NCI-H128 (cell line): Measurements from ENCODE around the gene CHAD.
"Not testable (repeated sequence)": the region's sequence is repeated elsewhere in the genome, so short reads cannot be mapped to it uniquely, and the experiment has no call there.

Source experiments
- DNase-seq: peaks from one replicate; lab custom pipeline; 2025; ENCODE audit not compliant: unreplicated experiment; lab: John Stamatoyannopoulos, UW

The CHAD gene

DNA sequence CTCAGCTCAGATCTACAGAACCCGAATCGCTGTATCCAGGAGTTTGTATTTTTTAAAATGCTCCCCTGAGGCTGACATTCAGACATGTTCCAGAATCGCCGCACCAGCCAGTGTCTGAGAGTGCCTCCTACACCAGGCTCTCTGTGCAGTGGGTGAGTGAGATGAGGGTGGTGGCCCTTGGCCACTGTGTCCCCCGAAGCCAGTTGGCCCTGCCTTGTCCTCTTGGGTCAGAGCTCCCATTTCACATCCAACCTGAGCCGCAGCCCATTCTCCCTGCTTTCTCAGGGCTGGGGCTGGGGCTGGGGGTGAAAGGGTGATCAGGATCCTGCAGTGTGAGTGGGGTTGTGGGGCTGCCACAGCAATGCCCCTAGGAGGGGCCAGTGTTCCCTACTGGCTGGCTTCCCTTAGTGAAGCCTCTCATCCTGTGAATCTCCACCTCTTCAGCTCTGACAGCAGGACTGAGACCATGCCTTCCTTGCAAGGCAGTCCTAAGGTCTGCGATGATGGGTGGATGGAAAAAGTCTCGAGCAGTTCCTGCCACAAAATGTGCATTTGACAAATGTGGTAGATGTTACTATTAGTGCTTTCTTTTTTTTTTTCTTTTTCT lies 26.6 kb upstream of the CHAD start:
- DNase-seq: no peak

DNA sequence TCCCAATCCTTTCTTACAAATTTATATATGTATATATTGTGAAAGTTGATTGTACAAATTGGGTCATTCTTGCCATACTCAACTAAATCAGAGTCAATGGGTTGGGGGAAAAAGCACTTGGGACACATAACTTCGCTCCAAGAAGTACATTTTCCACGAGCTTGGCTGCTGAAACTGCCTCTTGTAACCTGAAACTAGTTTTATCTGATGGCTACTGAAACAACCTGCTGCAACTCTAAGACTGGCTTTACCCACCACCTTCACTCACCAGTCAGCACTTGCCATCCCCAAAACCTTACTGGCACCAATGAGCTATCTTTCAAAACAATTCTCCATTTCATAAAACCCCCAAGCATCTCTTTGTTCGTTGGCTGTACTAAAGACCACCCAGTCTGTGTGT lies 25.1 kb upstream of the CHAD start:
- no peak for DNase-seq

DNA sequence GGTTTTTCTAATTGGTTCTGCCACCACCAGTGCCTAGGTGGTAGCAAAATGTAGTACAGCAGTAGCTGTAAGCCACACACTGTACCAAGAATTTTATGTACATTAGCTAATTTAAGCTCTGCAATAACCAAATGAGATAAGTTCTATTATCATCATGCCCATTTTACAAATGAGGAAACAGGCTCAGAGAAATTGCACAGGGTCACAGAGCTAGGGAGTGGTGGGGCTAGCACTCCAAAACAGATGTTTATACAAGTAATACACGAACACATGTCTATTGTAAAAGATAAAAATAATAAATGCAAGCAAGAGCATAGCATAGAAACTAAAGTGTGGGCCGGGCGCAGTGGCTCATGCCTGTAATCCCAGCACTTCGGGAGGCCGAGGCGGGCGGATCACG lies 23.5 kb upstream of the CHAD start:
- no peak for DNase-seq

DNA sequence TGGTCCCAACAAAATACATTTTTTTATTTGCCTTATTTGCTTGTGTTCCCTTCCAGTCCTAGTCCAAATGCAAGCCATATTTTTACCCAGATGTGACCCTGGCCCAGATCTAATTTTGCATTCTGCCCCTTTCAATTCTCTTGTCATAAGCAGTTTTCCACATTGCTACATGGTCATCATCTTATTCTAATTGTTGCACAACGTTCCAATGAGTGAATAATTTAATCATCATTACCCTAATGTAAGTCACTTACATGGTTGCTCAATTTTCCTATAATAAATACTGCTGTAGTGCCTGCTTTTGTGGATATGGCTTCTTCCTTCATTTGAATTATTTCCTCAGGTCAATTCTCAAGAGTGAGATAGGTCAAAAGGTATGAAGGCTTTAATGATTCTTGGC lies 22.8 kb upstream of the CHAD start:
- no peak for DNase-seq

DNA sequence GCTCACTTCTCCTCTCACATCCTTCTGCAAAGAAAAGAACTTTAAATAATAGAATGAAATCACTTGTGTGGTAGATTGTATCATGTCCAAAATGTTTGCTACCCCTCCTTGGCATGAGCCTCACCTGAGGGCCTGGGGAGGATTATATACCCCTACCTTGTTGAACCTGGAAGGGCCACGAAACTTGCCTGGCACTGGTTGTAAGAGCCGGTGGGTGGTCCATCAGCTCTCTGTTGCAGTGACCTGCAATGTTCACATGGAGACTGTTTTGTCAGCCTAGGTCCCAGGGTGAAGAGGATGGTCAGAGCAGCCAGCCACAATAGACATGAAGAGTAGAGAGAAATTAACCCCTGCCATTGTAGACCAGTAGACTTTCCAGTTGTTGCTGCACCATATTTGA lies 20.2 kb upstream of the CHAD start:
- no peak for DNase-seq

DNA sequence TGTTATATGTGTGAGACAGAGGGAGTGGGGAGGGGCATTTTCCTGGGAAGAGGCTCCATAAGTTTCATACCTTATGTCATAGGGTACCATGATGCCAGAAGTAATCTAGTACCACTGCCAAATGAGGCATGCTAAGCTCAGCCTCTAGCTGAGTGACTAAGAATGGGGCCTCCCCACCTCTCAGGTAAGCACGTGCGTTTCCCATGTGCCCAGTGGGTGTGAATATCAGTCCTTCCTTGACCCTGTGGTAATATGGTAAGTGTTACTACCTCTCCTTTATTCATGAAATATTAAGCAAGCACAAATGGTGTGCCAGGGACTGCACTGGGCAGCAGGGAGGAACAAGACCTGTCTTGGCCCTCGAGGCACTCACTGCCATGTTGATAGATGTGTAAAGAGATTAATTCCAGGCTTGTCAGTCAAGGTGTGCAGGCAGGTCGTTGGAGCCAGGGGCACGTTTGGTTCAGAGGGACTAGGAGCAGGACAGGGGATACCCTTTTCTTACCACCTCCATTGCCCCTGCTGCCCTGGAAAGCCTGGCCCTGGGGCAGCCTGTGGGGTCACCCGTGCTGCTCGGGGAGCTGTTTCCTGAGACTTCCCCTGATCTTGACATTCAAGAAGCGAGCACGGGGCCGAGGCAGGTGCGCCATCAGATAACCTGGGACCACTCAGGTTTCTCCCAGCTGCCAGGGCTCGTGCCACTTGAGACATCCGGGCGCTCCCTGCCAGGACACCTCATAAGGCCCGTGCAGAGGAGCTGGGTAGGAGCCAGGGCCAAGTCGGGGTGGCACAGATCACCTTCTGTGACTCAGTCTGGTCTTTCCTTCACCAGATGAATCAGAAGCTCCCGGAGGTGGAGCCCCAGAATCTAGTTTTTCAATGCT lies 18.8 kb upstream of the CHAD start:
- DNase-seq: no peak

DNA sequence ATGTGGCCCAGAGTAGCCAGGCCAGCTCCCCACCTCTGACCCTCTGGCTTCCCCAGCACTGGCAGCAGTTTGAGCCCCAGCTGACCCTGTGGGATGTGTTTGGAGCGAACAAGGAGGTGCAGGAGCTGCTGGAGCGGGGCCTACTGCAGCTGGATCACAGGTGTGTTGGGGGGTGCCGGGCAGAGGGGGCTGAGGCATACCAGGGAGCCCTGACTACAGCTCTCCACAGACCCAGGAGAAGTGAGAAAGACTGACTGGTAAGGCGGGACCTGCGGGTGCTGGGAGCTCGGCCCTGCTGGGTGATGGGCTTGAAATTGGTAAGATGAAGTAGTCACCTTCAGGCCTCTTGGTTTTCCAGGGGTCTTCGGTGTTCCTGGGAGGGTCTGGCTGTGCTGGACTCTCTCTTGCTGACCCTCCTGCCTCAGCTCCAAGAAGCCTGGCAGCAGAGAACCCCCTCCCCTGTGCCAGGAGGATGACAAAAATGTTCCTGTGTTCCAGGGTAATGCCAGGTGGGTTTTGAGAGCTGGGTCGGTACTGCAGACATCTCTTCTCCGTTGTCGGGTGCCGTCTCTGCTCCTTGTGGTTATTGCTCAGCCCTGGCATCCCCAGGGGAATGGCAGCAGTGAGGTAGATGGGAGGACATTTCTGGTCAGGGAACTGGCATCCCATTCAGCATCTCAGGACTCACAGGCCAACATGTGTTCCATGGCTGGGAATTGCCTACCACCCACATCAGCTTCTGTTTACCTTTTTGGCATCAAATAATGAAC lies 15.9 kb upstream of the CHAD start:
- DNase-seq: no peak

DNA sequence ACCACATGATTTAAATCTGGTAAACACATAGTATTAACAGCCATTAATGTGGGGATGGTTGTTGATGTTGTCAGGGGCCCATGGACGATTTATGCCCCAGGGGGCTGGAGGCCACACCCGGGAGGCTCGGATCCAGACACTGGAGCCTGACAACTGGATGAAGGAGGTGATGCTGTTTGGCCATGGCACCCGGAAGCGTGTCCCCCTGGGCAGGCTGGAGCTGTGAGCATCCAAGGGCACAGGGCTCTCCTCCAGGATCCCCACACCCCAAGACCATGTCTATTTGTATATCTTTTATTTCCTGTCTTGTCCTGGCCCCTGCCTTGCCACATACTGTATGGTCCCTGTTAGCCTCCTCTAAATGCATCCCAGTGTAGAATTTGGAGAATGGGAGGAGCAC lies 14.6 kb upstream of the CHAD start:
- DNase-seq: no peak

DNA sequence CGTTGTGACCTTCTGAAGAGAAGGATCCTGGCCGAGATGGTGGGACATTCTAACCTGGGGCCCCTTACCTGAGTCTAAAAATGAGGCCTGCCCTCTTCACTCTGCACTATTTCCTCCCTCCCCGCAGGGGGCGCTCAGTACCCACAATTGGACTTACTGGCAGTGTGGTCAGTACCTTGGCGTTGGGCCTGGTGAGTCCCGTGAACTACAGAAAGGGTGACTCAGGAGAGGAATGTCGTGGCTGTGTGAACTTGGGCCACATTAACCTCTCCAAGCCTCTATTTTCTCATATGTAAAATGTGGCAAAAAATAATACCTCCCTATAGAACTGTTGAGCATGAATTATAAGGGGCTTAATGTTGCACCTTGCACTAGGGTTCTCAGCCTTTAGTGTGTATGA lies 13.8 kb upstream of the CHAD start:
- DNase-seq: peak; percentile 17

DNA sequence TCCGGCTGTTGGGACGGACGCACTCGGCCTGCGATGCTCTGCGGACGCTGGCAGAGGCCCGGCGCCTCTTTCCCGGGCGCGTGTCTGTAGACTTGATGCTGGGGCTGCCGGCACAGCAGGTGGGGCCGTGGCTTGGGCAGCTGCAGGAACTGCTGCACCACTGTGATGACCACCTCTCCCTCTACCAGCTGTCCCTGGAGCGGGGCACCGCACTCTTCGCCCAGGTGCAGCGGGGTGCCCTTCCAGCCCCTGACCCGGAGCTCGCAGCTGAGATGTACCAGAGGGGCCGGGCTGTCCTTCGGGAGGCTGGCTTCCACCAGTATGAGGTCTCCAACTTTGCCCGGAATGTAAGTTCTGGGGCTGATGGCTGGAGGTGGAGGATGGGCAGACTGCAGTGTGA lies 13.4 kb upstream of the CHAD start:
- no peak for DNase-seq

DNA sequence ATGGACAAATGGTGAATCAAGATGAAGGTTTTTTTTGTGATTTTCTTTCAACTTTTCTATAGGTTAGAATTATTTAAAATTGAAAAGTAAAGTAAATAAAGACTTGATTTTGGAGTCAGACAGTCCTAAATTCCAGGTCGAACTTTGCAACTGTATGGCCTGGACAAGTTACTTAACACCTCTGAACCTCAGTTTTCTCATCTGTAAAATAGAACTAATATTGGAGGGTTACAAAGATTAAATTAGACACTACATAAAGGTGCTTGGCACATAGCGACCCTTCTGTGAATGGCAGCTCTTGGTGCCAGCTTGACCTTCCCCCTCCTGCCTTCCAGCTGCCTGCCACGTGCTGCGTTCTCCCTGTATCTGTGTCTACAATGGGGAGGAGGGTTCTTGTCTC lies 13.0 kb upstream of the CHAD start:
- no peak for DNase-seq

DNA sequence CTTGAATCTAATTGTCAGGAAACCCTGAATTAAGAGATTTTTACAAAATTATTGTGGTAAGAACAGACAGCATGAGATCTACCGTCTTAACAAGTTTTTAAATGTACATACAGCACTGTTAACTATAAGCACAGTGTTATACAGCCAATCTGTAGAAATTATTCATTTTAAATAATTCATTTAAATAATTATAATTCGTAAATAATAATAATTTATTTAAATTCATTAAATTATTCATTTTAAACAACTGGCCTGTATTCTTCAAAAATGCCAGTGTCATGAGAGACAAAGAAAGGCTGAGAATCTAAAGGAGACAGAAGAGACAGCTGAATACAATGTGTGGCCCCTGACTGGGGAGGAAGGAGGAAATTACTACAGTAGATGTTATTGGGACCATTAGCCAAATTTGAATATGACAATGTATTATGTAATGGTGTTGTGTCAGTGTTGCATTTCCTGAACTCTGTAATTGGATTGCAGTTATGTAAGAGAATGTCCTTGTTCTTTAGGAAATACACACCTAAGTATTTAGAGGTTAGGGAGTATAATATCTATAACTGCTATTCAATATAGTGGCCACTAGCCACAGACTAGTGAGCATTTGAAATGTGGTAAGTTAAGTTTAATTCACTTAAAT lies 12.3 kb upstream of the CHAD start:
- DNase-seq: no peak

DNA sequence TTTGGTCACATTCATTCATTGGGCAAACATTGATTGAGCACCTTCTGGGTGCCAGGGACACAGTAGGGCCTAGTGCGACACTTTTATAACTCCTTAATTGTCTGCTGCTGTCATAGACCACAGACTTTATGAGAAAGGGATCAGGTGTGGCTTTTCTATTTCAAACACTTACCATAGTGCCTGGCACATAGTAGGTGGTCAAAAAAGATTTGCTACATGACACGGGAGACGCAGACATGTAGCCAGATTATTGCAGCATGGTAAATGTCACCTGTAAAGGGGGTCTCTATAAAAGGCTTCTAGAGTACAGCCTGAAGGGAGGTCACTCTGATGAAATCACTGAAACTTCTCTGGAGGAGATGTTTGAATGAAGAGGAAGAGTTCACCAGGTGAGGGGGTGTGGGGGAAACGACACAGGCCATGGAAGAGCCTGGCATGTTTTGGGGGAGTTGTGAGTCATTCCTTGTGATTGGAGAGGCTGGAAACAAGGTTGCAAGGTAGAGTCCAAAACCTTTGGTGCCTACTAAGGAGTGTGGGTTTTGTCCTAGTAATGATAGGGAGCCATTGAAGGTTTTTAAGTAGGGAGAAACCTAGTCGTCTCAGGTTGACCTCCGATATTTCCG lies 11.6 kb upstream of the CHAD start:
- no peak for DNase-seq

DNA sequence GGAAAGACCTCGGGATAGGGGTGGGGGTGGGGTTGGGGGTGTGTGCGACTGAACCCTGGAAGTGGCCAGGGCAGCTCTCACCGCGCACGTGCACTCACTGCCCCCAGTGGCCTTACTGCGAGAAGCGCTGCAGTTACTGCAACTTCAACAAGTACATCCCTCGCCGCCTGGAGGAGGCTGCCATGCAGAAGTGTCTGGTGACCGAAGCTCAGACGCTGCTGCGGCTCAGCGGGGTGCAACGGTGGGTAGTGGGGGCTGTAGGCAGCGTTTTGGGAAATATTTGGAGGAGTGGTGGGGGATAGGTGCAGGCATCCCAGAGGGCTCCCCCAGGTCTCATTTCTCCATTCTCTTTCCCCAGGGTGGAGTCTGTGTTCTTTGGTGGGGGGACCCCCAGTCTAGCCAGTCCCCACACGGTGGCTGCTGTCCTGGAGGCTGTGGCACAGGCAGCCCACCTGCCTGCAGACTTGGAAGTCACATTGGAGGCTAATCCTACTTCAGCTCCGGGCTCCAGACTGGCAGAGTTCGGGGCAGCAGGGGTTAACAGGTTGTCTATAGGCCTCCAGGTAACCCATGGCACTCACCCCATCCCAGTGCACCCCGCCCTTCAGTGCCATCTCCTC lies 11.0 kb upstream of the CHAD start:
- peak; percentile 20 for DNase-seq

DNA sequence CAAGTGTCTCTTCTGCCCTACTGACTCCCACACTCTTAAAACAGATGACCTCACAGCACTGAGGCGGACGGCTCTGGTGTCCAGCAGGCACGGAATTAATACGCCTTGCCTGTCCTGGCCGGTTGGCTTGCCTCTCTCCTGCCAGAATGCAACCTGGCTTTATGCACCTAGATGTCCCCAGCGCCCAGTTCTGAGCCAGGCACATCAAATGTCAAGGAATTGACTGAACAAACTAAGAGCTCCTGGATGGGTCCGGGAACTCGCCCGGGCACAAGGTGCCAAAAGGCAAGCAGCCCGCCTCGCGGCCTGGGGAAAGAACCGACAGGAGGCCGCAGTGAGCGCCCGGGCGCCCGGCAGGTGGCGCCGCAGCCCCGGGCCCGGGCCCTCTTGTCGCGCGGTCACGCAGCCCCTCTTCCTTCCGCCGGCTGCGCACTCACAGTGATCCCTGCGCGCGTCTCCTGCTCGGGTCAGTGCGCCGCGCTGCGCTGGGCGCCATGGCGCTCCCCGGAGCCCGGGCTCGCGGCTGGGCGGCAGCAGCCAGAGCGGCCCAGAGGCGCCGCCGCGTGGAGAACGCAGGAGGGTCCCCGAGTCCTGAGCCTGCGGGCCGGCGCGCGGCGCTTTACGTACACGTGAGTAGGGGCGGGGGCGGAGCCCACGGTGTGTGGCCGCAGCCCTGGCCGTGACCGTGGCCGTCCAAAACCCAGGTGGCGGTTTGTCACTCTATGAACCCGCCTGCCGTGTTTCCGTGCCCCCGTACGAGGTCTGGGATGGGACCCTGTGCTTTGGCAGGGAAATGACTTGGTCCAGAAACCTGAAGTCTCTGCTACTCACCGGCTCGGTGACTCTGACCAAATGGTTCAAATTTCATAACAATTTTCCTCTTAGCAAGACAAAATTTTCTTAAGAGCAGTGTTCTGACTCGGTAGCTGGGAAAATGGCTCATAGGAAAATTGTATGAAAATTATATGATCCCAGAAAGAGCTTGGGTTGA lies 10.0 kb upstream of the CHAD start, which contains the start of gene RSAD1:
Gene RSAD1 (plus strand): TSS at position 470 of the 991 bp plus-strand sequence. CDS start 25 bp downstream, at position 495.
- peak; percentile 47 for DNase-seq

DNA sequence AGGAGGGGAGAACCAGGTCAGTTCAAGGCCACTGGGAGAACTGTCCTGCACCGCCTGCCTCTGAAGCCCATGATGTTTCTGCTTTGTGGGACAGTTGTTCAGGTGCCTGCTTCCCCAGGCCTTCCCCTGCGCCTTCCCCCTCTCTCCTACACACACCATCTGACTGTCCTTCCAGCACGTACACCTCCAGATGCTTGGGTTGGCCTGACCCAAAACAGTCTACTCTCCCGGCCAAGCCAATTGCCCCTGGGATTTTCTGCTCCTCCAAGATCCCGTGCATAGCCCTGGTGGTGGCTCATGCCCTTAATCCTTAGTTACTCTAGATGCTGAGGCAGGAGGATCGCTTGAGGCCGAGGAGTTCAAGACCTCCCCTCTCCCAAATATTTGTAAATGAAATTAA lies 9.3 kb upstream of the CHAD start:
- no peak for DNase-seq

DNA sequence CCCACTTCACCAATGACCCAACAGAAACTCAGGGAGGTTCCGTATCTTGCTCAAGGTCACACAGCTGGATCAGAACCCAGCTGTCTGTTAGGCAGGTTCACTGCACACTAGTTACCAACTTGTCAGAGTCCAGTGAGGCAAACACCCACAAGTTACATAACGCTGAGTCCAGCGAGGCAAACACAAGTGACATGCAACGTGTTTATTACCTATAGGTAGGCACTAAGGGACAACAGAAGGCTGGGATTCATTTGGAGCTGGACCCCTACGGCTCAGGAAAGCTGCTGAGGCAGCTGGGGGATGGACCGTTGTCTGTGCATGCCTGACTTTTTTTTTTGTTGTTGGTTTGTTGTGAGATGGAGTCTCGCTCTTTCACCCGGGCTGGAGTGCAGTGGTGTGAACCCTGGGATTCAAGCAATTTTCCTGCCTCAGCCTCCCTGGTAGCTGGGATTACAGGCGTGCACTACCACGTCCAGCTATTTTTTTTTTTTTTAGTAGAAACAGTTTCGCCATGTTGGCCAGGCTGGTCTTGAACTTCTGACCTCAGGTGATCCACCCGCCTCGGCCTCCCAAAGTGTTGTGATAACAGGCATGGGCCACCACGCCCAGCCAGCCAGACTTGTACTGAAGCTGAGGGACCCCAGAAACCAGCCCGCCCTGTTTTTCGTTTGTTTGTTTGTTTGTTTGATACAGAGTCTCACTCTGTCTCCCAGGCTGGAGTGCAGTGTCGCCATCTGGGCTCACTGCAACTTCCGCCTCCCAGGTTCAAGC lies 8.1 kb upstream of the CHAD start:
- DNase-seq: no peak

DNA sequence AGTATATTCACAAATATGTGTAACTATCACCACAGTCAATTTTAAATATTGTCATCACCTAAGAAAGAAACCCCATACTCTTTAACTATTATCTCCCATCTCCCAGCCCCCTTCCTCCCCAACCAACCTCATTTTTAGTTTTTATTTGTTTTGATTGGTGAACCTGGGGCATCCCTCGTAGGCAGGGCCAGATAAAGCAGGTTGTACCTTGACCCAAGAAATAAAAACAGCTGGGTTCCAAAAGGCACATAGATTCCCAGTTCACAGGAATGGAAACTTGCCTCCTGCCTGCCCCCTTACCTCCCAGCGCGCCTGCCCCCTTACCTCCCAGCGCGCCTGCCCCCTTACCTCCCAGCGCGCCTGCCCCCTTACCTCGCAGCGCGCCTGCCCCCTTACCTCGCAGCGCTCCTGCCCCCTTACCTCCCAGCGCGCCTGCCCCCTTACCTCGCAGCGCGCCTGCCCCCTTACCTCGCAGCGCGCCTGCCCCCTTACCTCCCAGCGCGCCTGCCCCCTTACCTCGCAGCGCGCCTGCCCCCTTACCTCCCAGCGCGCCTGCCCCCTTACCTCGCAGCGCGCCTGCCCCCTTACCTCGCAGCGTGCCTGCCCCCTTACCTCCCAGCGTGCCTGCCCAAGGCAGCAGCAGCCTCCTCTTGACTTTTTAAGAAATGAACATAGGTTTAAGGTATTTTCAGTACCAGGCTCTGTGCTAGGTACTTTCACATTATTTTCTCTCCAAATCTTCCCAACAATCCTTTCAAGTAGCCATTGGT lies 7.3 kb upstream of the CHAD start:
- DNase-seq: not testable (repeated sequence)
